ENCODE measurements around the gene RSBN1L. TPM values are rescaled to one million over a fixed set of nuclear protein-coding genes. Genes with fewer than 3 reads are reported as not detected.
A peak's percentile ranks its signal among the peaks of the same experiment; 100 is the strongest.

RSBN1L gene
- total and polyA plus RNA-seq, 2 of the 8 experiments (the other 6 are each of a cell fraction or from before 2014, with no cell fraction given), result 4.1 to 22.1 TPM

DNA sequence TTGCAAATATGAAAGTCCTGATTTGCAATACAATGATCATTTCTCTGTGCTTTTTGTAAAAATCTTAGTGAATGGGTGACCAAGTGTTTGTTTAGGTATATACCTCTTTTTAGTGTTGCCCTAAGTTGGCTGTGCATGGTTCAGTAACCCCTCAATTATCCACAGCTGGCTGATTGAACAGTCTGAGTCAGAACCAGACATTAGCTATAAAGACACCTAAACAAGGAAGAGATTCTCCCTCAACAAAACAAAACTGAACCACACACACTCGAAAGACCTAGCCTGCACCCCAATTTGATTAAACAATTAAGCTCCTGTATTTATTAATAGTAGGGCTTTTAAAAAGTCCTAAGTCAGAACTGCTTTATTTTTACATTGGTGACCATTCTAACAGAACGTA lies 2.8 kb downstream of the RSBN1L start:
- H2BK20ac ChIP-seq (ENCODE audit: low read length), result no peak overlapping the region
- H3K4ac ChIP-seq (replicated peaks; ENCODE audit: insufficient read length, low read depth, low read length), result no peak overlapping the region
- DNase-seq (ENCODE audit: low read depth in 1 of 2, low spot score in 2 of 2) (no peak), FAIRE-seq (no peak)
- H3K79me2 ChIP-seq (ENCODE audit: control insufficient read depth in 1 of 2, insufficient read depth in 2 of 2, low read length in 2 of 2), result peaks cover 3 to 89% of the 10 kb centered on the region in 2 experiments
- no peaks in the 10 kb centered on the region for H3K9me3 ChIP-seq (ENCODE audit: insufficient read depth in 2 of 2, low read depth in 1 of 2, low read length in 1 of 2)
- peak overlapping the region in 1 of 4 experiments; percentile 94; a peak in 1 of 8 replicates for H3K4me3 ChIP-seq (ENCODE audit: extremely low read depth in 1 of 4, insufficient read depth in 2 of 4, low read depth in 3 of 4, low read length in 4 of 4)
- no peak overlapping the region for H3K56ac ChIP-seq (replicated peaks; ENCODE audit: insufficient read length, low read depth, low read length)
- H3K27me3 ChIP-seq (replicated peaks in 1 of 4; ENCODE audit: control insufficient read depth in 3 of 4, extremely low read depth in 1 of 4, insufficient read depth in 3 of 4, low read length in 3 of 4), result no peaks in the 10 kb centered on the region
- no peak overlapping the region for H4K5ac ChIP-seq (ENCODE audit: insufficient read length, low read depth, low read length)
- H3K27ac ChIP-seq (ENCODE audit: low read depth, low read length), result no peak overlapping the region
- no peak overlapping the region for H2BK15ac ChIP-seq (ENCODE audit: low read length)
- no peak overlapping the region for H3K23ac ChIP-seq (ENCODE audit: insufficient read length)
- POLR2A ChIA-PET (ENCODE audit: partially characterized antibody), result interaction anchor here (1.2 kb wide), 1 partner anchor 16 kb away, joined by 4 read pairs; no protein-coding TSS in a partner anchor
- H3K79me1 ChIP-seq (ENCODE audit: low read depth, low read length), result peaks cover 9% of the 10 kb centered on the region
- H4K8ac ChIP-seq (ENCODE audit: extremely low read depth, insufficient read depth, low read length), result no peak overlapping the region
- no peak overlapping the region for H3K14ac ChIP-seq (ENCODE audit: insufficient read length)
- H4K20me1 ChIP-seq (replicated peaks in 1 of 2; ENCODE audit: control insufficient read depth in 1 of 2, insufficient read depth in 2 of 2, low read length in 2 of 2), result peaks cover 8 to 17% of the 10 kb centered on the region in 2 experiments
- H3K9ac ChIP-seq (replicated peaks in 1 of 4; ENCODE audit: extremely low read depth in 1 of 4, low read depth in 3 of 4, low read length in 3 of 4), result no peak overlapping the region
- no peak for TF ChIP-seq SIN3A (conservative IDR thresholded peaks at IDR 0.05 in 1 of 2, IDR thresholded peaks at IDR 0.05 in 1 of 2; ENCODE audit: low read depth in 1 of 2, low read length in 2 of 2)
- TF ChIP-seq KDM1A (IDR thresholded peaks at IDR 0.05; ENCODE audit: borderline replicate concordance, low read length), result no peak
- TF ChIP-seq SP2 (IDR thresholded peaks at IDR 0.05; ENCODE audit: low read length), result no peak
- no peak overlapping the region for H2BK12ac ChIP-seq (ENCODE audit: low read depth, low read length)
- H3K23me2 ChIP-seq (ENCODE audit: low read depth, low read length), result 0 out of 2 replicates have a peak, but pooled peaks cover 3% of the 10 kb centered on the region
- no peak overlapping the region for H3K18ac ChIP-seq (ENCODE audit: extremely low read depth, low read length)
- H3K4me1 ChIP-seq (replicated peaks in 1 of 4; ENCODE audit: control insufficient read depth in 3 of 4, insufficient read depth in 4 of 4, low read length in 3 of 4), result peaks cover 0 to 3% (median 1%) of the 10 kb centered on the region in 4 experiments; a peak in 1 of 7 replicates
- no peaks in the 10 kb centered on the region; a peak in 2 of 8 replicates for H3K36me3 ChIP-seq (ENCODE audit: control insufficient read depth in 2 of 4, insufficient read depth in 4 of 4, low read length in 3 of 4)
- no peak overlapping the region for H2AK5ac ChIP-seq (ENCODE audit: low read depth, low read length)
- no peak overlapping the region for H4K91ac ChIP-seq (replicated peaks; ENCODE audit: insufficient read length, low read length)
- 91% methylated on average over 2 of the region's 2 CpGs; no CpG with 5 or more reads in 1 of the 2 experiments for WGBS, 2 experiments (ENCODE audit: extremely low coverage in 1 of 2, insufficient coverage in 1 of 2, insufficient read length in 1 of 2, insufficient replicate concordance in 2 of 2, low coverage in 1 of 2, low lambda C conversion rate in 2 of 2, missing lambda C conversion rate in 1 of 2)
- H3K4me2 ChIP-seq (ENCODE audit: insufficient read depth in 1 of 2, low read depth in 2 of 2, low read length in 2 of 2), result no peak overlapping the region; a peak in 1 of 4 replicates
- no peak overlapping the region for H2BK120ac ChIP-seq (replicated peaks; ENCODE audit: low read depth, low read length)
- no peak overlapping the region for H2BK5ac ChIP-seq (ENCODE audit: low read depth, low read length)
- CTCF ChIA-PET (ENCODE audit: partially characterized antibody), result interaction anchor here (0.7 kb wide), 1 partner anchor 8 kb away, joined by 3 read pairs; no protein-coding TSS in a partner anchor
- no peak overlapping the region for H2AFZ ChIP-seq (ENCODE audit: low read length)

Measured in H1 (cell line).